ENCODE data around the gene CLEC18C.
"Not testable (repeated sequence)": the region's sequence is repeated elsewhere in the genome, so short reads cannot be mapped to it uniquely, and the experiment has no call there.

- TF ChIP-seq CTCF (conservative IDR thresholded peaks at IDR 0.05 in 1 of 2, IDR thresholded peaks at IDR 0.05 in 1 of 2; ENCODE audit: low read depth in 1 of 2, low read length in 2 of 2); EZH2 (IDR thresholded peaks at IDR 0.05; ENCODE audit: low read length, missing control alignments): not testable (repeated sequence)
Measured at GRCh38 chr16:70143231-70143895, 30.2 kb upstream of the CLEC18C start.

Data from fibroblast of lung (primary cell).